Medulla oblongata (tissue), 1 donor: ENCODE measurements around the gene YDJC.
"Not testable (repeated sequence)": the region's sequence is repeated elsewhere in the genome, so short reads cannot be mapped to it uniquely, and the experiment has no call there.

ENCODE experiments used
- DNase-seq: peaks from one replicate; pipeline ENCODE4 v3.0.0-alpha.2; 2015; ENCODE audit errors: extremely low spot score

Gene YDJC, protein sequence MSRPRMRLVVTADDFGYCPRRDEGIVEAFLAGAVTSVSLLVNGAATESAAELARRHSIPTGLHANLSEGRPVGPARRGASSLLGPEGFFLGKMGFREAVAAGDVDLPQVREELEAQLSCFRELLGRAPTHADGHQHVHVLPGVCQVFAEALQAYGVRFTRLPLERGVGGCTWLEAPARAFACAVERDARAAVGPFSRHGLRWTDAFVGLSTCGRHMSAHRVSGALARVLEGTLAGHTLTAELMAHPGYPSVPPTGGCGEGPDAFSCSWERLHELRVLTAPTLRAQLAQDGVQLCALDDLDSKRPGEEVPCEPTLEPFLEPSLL

GRCh38 chr22:21629255-21630149 lies at the start of gene YDJC:
Gene YDJC (minus strand): TSS chr22:21630022. CDS start chr22:21630014, 8 bp downstream.
- DNase-seq: peak; percentile 91

- no peak for DNase-seq
Measured at GRCh38 chr22:21679383-21679782, 49.6 kb upstream of the YDJC start.

DNA sequence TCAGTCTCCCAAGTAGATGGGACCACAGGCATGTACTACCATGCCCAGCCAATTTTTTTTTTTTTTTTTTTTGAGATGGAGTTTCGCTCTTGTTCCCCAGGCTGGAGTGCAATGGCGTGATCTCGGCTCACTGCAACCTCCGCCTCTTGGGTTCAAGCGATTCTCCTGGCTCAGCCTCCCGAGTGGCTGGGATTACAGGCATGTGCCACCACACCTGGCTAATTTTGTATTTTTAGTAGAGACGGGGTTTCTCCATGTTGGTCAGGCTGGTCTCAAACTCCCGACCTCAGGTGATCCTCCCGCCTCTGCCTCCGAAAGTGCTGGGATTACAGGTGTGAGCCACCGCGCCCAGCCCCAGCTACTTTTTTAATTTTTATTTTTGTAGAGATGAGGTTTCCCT lies 49.0 kb upstream of the YDJC start:
- DNase-seq: not testable (repeated sequence)

GRCh38 chr22:21677606-21678443 lies 48.0 kb upstream of the YDJC start:
- no peak for DNase-seq

GRCh38 chr22:21674638-21675245 lies 44.9 kb upstream of the YDJC start:
- DNase-seq: no peak

DNA sequence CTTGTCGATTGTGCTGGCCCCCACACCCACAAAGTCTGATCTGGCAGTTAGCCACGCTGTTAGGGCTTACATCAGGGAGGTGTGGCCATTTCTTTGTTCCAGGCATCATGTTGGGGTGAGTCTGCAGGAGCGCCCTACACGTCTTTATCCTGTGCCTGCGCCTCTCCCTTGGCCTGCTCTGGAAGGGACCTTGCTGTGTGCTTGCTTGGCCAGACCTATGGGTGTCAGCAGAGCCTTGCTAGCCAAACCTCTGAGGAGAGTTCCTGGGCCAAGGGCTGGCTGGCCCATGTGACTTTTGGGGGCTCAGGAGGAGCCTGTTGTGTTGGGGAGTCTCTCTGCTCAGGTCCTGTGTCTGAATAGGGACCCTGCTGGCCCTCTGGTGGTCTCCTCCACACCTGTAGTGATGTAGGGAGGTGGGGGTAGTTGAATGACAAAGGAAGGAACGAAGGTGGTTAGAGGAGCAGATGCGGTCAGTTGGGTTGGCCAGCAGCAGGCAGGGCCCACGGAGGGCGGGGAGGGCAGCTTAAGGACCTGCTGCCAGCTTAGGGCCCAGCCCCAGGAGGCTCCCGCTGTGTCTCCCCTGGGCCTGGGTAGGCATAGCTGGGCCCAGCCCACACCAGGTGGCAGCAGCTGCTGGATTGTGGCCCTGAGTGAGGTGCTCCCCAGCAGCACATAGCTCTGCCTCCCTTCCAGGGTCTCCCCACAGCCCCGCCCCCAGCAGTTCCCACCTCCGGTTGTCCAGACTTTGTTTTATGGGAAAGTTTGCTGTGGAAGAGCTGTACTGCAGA lies 43.9 kb upstream of the YDJC start:
- no peak for DNase-seq

GRCh38 chr22:21672107-21672629 lies 42.3 kb upstream of the YDJC start:
- DNase-seq: no peak

DNA sequence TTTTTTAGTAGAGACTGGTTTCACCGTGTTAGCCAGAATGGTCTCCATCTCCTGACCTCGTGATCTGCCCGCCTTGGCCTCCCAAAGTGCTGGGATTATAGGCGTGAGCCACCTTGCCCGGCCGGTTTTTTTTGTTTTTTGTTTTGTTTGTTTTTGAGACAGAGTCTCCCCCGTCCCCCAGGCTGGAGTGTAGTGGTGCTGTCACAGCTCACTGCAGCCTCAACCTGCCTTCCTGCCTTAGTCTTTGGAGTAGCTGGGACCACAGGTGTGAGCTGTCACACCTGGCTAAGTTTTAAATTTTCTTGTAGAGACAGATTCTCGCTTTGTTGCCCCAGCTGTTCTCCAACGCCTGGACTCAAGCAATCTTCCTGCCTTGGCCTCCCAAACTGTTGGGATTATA lies 39.2 kb upstream of the YDJC start:
- DNase-seq: no peak

GRCh38 chr22:21666786-21667185 lies 37.0 kb upstream of the YDJC start:
- no peak for DNase-seq

- DNase-seq: no peak
Measured at GRCh38 chr22:21665047-21665851, 35.4 kb upstream of the YDJC start.

DNA sequence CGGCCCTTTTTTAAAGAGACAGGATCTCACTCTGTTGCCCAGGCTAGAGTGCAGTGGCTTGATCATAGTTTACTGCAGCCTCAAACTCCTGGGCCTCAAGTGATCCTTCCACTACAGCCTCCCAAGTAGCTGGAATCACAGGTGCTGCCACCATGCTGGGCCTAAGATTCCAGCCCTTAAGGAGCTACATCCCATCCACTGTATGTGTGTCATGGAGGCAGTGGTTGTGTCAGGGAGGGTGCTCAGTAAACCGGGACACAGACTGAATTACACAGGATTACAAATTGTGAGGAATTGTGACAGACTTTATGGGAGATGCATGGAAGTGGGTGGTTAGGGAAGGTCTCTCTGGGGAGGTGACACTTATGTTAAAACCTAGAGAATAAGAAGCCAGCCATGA lies 33.9 kb upstream of the YDJC start:
- no peak for DNase-seq

- no peak for DNase-seq
Measured at GRCh38 chr22:21661991-21662390, 32.2 kb upstream of the YDJC start.

DNA sequence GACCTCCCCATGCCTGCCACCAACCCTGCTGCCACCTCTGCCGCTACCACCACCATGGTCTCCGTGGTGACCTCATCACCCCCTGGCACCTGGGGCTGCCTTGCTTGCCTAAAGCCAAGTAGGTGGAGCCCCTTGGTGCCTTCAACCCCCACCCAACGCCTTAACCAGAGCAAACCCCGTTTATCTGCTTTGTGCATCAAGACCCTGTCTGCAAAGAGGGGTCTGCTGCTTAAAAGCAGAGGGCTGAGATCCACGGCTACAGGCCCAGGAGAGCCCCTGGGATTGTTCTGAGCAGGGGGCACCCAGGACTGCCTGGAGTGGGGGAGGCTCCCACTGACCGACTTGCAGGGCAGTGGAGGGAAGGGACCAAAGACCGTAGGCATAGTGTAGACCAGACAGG lies 31.1 kb upstream of the YDJC start:
- DNase-seq: no peak

GRCh38 chr22:21659864-21660525 lies 30.2 kb upstream of the YDJC start:
- no peak for DNase-seq

GRCh38 chr22:21657360-21658032 lies 27.7 kb upstream of the YDJC start:
- DNase-seq: no peak

GRCh38 chr22:21657020-21657359 lies 27.2 kb upstream of the YDJC start:
- DNase-seq: no peak

DNA sequence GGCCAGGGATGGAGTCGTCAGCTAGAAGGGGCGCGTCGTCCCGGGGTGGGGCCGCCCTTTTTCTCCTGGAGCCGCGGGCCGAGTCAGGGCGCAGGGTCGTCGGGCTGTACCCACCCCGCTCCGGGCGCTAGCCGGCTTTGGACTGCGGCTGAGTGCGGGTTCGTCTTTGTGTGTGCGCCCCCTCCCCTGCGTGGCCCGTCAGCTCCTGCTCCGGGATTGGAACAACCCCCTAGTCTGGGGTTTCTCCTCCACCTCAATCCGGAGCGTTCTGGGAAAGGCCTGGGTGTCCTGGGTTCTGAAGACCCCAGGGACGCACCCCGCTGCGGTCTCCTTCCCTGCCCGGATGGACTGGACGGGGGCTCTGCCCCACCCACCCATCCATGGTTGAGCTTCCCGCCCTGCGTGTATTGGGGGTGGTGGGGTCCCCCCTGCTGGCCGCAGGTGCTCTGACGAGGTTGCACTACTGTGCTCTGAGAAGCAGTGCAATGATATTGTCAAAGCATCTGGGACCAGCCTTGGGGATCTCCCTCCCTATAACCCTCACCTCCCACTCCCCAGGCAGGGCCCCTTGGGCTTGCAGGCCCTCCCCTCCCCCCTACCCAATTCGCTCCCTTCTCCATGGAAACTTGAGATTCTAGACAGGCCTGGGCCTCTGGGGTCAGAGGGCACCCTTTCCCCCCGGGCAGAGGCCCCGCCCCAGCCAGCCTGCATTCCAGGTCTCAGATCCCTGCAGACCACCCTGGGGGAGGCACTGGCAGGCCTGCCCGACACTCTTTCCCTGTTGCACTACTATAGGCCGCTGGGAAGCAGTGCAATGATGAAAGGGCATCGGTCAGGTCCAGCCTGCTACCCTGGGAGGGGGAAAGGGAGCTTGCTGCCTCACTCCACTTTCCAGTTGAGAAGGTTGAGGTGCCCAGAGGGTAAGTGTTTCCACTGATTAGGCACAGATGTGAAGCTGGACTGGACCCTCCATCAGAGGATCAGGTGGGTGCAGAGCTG lies 23.0 kb upstream of the YDJC start:
- DNase-seq: no peak
